ENCODE data around the gene GRM3. TPM values are rescaled to one million over a fixed set of nuclear protein-coding genes. Genes with fewer than 3 reads are reported as not detected.
"Not testable (repeated sequence)": the region's sequence is repeated elsewhere in the genome, so short reads cannot be mapped to it uniquely, and the experiment has no call there.

The GRM3 gene
- total RNA-seq: 0.21 TPM
- not detected for polyA plus RNA-seq

DNA sequence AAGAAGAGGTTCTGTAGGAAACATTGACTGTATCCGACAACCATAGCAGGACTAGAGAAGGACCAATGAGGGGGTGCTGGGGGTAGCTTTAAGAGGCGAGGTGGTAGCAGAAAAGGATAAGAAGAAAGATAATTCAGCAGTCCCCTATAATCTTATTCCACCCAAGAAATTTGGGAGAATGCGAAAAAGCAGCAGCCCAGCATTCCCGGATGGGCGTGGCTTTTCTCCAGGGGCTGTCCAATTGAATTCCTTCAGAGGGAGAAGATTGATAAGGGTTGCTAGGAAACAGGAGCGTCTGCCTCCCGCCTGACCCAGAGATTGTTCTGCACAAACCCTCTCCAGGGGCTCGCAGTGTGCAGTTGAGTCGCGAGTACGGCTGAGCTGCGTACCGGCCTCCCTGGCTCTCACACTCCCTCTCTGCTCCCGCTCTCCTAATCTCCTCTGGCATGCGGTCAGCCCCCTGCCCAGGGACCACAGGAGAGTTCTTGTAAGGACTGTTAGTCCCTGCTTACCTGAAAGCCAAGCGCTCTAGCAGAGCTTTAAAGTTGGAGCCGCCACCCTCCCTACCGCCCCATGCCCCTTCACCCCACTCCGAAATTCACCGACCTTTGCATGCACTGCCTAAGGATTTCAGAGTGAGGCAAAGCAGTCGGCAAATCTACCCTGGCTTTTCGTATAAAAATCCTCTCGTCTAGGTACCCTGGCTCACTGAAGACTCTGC, at the start of gene GRM3:
Gene GRM3, plus strand, starts transcription at position 349 of the 721 bp plus-strand sequence. CDS start 121,237 bp downstream, outside the sequence.
- Histone ChIP-seq H3K4me1 (ENCODE audit: insufficient read depth) (peaks cover 3% of the 10 kb centered on the region), H3K36me3 (ENCODE audit: insufficient read depth) (no peaks in the 10 kb centered on the region), H3K27ac (ENCODE audit: low read depth) (no peak within 1 kb of the TSS), H3K4me3 (ENCODE audit: low read depth, low read length) (no peak within 1 kb of the TSS)
- peak; percentile 14 for DNase-seq (ENCODE audit: extremely low spot score)
- WGBS: 1% methylated on average over 23 of the region's 23 CpGs

DNA sequence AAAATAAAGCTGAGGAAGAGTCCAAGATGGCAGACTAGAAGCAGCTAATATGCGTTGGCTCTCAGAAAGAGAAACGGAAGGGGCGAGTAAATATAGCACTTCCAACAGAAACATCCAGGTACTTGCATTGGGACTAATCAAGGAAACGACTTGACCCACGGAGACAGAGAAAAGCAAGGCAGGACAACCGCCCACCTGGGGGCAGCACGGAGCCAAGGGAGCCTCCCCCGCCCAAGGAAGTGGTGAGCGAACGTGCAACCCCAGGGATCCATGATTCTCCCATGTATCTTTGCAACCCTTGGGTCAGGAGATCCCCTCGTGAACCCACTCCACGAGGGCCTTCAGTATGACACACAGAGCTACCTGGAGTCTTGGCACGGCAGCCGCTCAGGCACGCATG, 45.4 kb upstream of the GRM3 start:
- H3K4me3 ChIP-seq (ENCODE audit: low read depth, low read length): no peak overlapping the region
- WGBS: 68% methylated on average over 15 of the region's 15 CpGs
- H3K36me3 ChIP-seq (ENCODE audit: insufficient read depth): no peaks in the 10 kb centered on the region
- DNase-seq (ENCODE audit: extremely low spot score): no peak
- no peaks in the 10 kb centered on the region for H3K4me1 ChIP-seq (ENCODE audit: insufficient read depth)
- H3K27ac ChIP-seq (ENCODE audit: low read depth): no peak overlapping the region

DNA sequence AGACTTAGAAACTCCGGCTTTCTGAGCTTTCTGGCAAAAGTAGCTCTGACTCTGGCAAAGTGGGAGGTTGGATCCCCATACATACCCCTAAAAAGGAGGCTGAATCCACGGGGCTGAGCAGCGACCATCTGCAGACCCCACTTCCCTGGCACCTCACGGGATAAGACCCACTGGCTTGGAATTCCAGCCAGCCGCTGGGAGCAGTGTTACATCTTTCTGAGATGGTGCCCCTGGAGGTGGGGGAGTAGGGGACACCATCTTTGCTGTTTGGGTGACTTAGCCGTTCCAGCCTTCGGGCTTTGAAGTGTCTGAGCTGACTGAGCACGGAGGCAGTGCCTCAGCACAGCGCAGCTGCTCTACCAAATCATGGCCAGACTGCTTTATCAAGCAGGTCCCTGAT, 45.0 kb upstream of the GRM3 start:
- no peak overlapping the region for H3K4me3 ChIP-seq (ENCODE audit: low read depth, low read length)
- H3K27ac ChIP-seq (ENCODE audit: low read depth): no peak overlapping the region
- WGBS: 90% methylated on average over 9 of the region's 9 CpGs
- H3K4me1 ChIP-seq (ENCODE audit: insufficient read depth): no peaks in the 10 kb centered on the region
- H3K36me3 ChIP-seq (ENCODE audit: insufficient read depth): no peaks in the 10 kb centered on the region
- no peak for DNase-seq (ENCODE audit: extremely low spot score)

DNA sequence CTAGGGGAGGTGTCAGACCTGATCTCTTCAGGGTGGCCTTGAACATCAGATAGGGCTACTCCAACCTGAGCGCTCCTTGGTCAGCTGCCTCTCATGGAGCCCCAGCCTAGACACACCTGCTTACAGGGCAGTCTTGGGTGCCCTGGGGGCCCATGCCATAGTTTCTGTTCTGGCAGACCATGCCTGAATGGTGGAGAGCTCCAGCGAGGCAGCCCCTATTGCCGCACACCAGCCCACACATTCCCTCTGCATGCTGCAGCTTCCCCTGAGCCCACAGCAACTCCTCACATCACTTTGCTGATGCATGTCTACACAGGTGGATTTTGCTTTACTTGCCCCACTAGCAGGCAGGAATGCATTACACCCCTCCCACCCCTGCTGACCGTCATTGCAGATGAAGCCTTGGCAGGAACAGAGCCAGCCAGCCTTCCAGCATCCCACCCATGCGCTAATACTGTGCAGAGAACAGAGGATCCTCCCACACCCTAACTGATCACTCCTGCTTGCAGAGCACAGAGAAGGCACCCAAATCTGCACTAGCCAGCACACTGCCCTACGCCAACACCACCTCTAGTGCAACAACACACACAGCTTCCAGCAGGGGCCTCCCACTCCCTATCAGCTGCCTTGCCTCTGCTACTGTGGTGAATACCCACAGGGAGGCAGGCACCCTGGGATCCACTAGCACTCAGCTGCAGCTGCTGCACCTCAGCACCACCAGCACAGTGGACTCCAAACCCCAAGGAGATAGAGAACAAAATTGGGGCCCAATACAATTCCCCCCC, 43.0 kb upstream of the GRM3 start:
- 78% methylated on average over 6 of the region's 6 CpGs for WGBS
- H3K36me3 ChIP-seq (ENCODE audit: insufficient read depth): no peaks in the 10 kb centered on the region
- H3K4me3 ChIP-seq (ENCODE audit: low read depth, low read length): no peak overlapping the region
- DNase-seq (ENCODE audit: extremely low spot score): no peak
- no peaks in the 10 kb centered on the region for H3K4me1 ChIP-seq (ENCODE audit: insufficient read depth)
- no peak overlapping the region for H3K27ac ChIP-seq (ENCODE audit: low read depth)

DNA sequence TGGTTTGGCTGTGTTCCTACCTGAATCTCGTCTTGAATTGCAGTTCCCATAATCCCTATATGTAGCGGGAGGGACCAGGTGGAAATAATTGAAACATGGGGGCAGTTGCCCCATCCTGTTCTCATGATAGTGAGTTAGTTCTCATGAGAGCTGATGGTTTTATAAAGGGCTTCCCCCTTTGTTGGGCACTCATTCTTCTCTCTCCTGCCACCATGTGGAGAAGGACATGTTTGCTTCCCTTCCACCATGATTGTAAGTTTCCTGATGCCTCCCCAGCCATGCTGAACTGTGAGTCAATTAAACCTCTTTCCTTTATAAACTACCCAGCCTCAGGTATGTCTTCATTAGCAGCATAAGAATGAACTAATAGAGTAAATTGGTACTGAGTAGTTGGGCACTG, 28.0 kb upstream of the GRM3 start:
- not testable (repeated sequence) for H3K27ac ChIP-seq (ENCODE audit: low read depth); H3K4me3 ChIP-seq (ENCODE audit: low read depth, low read length); DNase-seq (ENCODE audit: extremely low spot score); H3K4me1 ChIP-seq (ENCODE audit: insufficient read depth); H3K36me3 ChIP-seq (ENCODE audit: insufficient read depth)
- WGBS: 79% methylated on average over 2 of the region's 2 CpGs

DNA sequence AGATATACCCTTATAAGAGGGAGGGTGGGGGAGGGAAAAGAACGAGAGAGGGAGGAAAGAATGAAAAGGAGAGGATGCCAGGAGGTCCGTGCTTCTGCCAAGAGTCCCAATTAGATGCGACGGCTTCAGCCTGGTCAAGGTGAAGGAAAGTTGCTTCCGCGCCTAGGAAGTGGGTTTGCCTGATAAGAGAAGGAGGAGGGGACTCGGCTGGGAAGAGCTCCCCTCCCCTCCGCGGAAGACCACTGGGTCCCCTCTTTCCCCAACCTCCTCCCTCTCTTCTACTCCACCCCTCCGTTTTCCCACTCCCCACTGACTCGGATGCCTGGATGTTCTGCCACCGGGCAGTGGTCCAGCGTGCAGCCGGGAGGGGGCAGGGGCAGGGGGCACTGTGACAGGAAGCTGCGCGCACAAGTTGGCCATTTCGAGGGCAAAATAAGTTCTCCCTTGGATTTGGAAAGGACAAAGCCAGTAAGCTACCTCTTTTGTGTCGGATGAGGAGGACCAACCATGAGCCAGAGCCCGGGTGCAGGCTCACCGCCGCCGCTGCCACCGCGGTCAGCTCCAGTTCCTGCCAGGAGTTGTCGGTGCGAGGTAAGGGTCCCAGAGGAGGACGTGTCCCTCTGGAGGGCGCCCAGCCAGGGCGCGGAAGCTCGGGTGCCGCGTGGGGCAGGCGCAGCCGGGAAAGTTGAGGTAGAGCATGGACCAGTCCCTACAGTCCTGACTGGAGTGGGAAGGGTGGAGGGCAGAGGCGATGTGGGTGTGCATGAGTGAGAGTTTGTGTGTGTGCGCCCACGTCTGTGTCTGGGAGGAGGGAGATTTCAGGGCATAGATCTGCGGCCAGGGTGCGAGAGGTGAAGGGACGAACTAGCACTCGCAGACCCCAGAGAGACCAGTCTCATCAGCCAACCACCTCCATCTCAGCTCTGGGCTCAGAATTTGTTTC, 844 bp downstream of the GRM3 start:
- WGBS: 1% methylated on average over 42 of the region's 42 CpGs
- no peak overlapping the region for H3K4me3 ChIP-seq (ENCODE audit: low read depth, low read length)
- H3K36me3 ChIP-seq (ENCODE audit: insufficient read depth): no peaks in the 10 kb centered on the region
- peaks cover 3% of the 10 kb centered on the region for H3K4me1 ChIP-seq (ENCODE audit: insufficient read depth)
- no peak overlapping the region for H3K27ac ChIP-seq (ENCODE audit: low read depth)
- no peak for DNase-seq (ENCODE audit: extremely low spot score)

DNA sequence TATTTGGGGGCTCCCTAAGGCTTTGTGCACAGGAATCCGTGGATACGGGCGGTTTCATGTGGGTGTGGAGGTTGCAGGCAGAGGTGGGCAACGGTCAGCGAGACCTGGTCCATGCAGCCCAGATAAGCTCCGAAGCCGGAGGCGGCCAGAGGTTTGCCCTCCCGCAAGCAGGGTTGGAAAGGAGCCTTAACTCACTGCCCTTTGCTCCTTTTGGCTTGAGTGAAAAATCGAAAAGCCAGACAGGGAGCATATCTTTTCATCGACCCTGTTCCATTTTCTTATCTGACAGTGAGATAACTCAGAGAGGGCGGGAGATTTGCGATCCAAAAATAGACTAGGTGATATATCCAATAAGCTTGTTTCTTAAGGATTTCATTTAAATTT, 1.5 kb downstream of the GRM3 start:
- Histone ChIP-seq H3K36me3 (ENCODE audit: insufficient read depth) (no peaks in the 10 kb centered on the region), H3K4me1 (ENCODE audit: insufficient read depth) (peaks cover 1% of the 10 kb centered on the region), H3K4me3 (ENCODE audit: low read depth, low read length) (no peak overlapping the region), H3K27ac (ENCODE audit: low read depth) (no peak overlapping the region)
- 10% methylated on average over 13 of the region's 13 CpGs for WGBS
- DNase-seq (ENCODE audit: extremely low spot score): no peak

DNA sequence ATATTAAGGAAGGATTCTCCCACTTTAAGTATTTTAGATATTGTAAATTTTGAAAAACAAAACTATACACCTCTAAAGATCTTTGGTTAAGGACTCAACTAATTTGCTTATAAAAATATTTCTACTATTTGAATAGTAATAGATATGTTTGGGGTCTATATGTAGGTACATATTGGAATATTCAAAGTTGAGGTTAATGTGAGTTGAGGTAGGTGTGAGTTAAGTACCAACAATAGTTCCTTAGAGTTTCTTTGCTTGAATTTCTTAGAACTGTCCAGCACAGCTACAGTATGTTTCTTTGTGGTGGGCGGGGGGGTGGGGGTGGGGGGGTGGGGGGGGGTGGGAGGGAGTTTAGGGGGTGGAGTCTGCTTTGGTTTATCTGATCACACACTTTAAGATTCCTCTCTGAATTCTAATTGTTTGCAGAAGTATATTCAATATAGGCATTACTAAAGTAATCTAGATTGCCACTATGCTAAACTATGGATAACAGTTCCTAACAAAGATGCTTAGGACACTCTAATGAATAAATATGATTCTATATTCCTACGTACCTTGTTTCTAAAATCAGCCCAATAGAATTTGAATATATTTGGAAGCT, 2.1 kb downstream of the GRM3 start:
- H3K36me3 ChIP-seq (ENCODE audit: insufficient read depth): no peaks in the 10 kb centered on the region
- WGBS: 45% methylated on average over 2 of the region's 2 CpGs
- peaks cover 1% of the 10 kb centered on the region for H3K4me1 ChIP-seq (ENCODE audit: insufficient read depth)
- no peak for DNase-seq (ENCODE audit: extremely low spot score)
- no peak overlapping the region for H3K4me3 ChIP-seq (ENCODE audit: low read depth, low read length)
- no peak overlapping the region for H3K27ac ChIP-seq (ENCODE audit: low read depth)

DNA sequence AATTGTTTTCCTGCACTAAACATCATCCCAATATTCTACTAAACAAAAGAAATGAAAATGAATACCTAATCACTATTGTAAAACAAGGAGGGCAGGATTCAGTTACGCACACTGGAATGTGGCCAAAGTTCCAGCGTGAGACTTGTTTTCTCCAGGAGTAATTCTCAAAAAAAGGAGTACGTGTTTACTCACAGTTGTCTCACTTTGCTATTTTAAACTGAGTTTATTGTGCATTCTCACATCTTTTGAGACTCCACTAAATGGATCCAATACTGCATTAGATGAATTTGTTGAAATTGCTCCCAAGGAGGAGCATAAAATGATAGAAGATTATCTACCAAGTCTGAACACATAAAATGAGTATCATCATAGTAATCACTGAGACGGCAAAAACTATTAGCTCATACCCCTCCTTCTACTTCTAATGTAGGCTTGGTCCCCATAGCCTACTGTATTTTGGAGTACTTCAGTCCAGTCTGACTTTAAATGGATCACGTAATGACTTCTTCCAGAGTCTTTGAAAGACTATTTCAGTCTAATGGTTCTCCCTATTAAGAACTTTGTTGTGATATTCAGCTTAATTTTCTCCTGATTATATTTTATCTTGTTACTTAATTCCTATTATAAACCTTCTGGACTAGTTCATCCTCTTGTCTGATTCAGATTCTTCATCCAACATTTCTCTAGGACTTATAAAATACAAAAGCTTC, 3.8 kb downstream of the GRM3 start:
- 75% methylated on average over 5 of the region's 5 CpGs for WGBS
- Histone ChIP-seq H3K36me3 (ENCODE audit: insufficient read depth) (no peaks in the 10 kb centered on the region), H3K4me3 (ENCODE audit: low read depth, low read length) (no peak overlapping the region), H3K4me1 (ENCODE audit: insufficient read depth) (peaks cover 1% of the 10 kb centered on the region), H3K27ac (ENCODE audit: low read depth) (no peak overlapping the region)
- no peak for DNase-seq (ENCODE audit: extremely low spot score)

DNA sequence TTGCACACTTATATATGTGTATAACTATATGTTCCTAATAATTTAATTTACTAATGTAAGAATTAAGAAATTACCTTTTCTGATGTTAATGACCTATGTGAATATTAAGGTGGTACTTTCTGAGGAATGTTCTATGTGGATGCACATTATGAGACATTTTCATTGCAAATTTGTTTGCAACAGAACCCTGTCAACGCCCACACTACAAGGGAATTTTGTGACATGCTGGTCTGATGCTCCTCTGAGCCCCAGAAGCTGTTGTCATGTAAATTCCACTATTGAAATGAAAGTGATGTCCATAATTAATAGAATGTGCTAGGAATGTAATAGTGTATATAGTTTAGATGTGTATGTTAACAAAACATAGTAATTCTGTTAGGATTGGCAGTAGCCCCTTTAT, 4.5 kb downstream of the GRM3 start:
- no peak for DNase-seq (ENCODE audit: extremely low spot score)
- Histone ChIP-seq H3K4me1 (ENCODE audit: insufficient read depth) (peaks cover 1% of the 10 kb centered on the region), H3K27ac (ENCODE audit: low read depth) (no peak overlapping the region), H3K36me3 (ENCODE audit: insufficient read depth) (no peaks in the 10 kb centered on the region), H3K4me3 (ENCODE audit: low read depth, low read length) (no peak overlapping the region)
- WGBS: 69% methylated on average over 1 of the region's 1 CpG

DNA sequence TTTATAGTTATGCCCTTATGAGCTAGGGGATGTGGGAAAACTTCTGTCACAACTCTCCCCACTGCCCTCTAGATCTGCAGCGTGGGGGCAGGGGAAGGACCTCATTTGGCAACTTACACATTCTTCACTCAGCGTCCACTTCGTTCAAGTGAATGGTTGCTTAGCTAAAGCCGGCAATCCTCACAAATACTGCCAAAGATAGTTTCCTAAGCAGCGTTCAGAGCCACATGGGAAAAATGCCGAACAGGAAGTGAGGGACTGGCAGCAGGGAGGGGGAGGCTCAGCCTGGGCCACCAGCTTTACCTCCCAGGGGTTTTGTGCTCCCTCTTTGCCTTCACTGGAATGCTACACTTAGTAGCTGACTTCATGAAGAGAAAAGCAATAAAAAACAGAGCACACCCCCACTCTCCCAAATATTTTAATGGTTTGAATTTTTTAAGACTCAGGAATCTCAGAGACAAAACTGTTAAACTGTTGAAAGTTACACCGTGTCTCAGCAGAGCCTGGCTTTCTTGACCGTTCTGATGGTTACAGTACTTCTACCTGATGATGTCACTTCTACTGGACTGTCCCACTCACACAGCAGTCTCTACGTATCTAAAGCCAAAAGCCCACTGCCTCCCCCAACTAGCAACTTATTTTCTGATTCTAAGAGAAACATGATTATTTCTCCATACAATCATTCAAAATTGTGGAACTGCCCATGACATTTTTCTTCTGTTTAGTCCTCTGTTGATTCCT, 10.4 kb downstream of the GRM3 start:
- 26% methylated on average over 9 of the region's 9 CpGs for WGBS
- Histone ChIP-seq H3K4me3 (ENCODE audit: low read depth, low read length) (no peak overlapping the region), H3K36me3 (ENCODE audit: insufficient read depth) (no peaks in the 10 kb centered on the region), H3K4me1 (ENCODE audit: insufficient read depth) (no peaks in the 10 kb centered on the region), H3K27ac (ENCODE audit: low read depth) (no peak overlapping the region)
- DNase-seq (ENCODE audit: extremely low spot score): no peak

DNA sequence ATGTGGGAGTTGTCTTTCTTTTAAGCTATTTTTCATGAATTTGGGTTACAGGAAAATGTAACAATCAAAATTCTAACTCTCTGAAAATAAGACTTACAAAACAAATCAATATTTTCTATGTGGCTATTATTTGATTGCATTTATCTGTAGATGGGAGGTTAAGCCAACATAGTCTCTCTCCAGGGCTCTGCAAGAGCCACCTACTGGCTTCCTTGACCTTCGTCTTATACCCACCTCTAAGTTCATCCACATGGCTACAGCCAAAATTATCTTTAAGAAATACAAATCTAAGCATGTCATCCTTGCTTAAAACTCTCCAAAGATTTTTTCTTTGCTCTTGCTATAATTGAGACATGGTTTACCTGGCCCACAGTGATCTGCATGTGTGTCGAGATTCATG, 14.2 kb downstream of the GRM3 start:
- Histone ChIP-seq H3K4me3 (ENCODE audit: low read depth, low read length) (no peak overlapping the region), H3K27ac (ENCODE audit: low read depth) (no peak overlapping the region), H3K36me3 (ENCODE audit: insufficient read depth) (no peaks in the 10 kb centered on the region), H3K4me1 (ENCODE audit: insufficient read depth) (no peaks in the 10 kb centered on the region)
- DNase-seq (ENCODE audit: extremely low spot score): no peak
- 86% methylated on average over 2 of the region's 2 CpGs for WGBS
